AG10803 (cell line): ENCODE measurements around the gene SCN11A.
"Not testable (repeated sequence)": the region's sequence is repeated elsewhere in the genome, so short reads cannot be mapped to it uniquely, and the experiment has no call there.

ENCODE experiments used
- DNase-seq: peaks from one replicate; pipeline ENCODE4 v3.0.0; 2010; ENCODE audit warnings: low read depth
- H3K4me3 ChIP-seq: 2 replicates; pipeline ENCODE4 v1.5.1; 2011; ENCODE audit warnings: mild to moderate bottlenecking, low read length, control low read depth
- TF ChIP-seq, protein P1 (sequence below): conservative IDR thresholded peaks from 2 replicates; pipeline ENCODE4 v1.5.1; 2011; ENCODE audit warnings: mild to moderate bottlenecking, low read length, control low read depth, inconsistent platforms

Gene SCN11A

GRCh38 chr3:39065197-39065596 is 13.5 kb upstream of the SCN11A start:
- DNase-seq: peak; percentile 57
- no peak overlapping the region for H3K4me3 ChIP-seq
- TF ChIP-seq, protein P1, sequence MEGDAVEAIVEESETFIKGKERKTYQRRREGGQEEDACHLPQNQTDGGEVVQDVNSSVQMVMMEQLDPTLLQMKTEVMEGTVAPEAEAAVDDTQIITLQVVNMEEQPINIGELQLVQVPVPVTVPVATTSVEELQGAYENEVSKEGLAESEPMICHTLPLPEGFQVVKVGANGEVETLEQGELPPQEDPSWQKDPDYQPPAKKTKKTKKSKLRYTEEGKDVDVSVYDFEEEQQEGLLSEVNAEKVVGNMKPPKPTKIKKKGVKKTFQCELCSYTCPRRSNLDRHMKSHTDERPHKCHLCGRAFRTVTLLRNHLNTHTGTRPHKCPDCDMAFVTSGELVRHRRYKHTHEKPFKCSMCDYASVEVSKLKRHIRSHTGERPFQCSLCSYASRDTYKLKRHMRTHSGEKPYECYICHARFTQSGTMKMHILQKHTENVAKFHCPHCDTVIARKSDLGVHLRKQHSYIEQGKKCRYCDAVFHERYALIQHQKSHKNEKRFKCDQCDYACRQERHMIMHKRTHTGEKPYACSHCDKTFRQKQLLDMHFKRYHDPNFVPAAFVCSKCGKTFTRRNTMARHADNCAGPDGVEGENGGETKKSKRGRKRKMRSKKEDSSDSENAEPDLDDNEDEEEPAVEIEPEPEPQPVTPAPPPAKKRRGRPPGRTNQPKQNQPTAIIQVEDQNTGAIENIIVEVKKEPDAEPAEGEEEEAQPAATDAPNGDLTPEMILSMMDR: peak; percentile 64

DNA sequence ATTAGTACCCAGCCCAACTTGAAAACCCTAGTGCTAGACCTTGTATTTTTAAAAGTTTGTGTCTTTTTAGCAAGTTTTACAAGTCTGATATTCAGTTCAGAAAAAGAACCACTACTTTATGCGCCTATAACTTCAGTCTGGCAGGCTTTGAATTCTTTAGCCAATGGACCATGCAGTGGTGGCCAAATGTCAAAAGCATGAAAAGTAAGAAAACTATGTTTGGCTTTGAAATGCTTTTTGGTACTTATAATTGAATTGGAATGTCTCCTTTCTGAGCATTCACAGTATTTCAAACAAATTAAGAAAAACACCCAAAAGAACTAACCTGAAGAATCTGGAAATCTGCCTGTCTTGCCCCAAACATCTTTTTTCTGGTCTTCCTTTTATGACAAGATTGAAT is 12.9 kb upstream of the SCN11A start:
- no peak overlapping the region for H3K4me3 ChIP-seq
- DNase-seq: peak; percentile 79
- TF ChIP-seq, protein P1: no peak

DNA sequence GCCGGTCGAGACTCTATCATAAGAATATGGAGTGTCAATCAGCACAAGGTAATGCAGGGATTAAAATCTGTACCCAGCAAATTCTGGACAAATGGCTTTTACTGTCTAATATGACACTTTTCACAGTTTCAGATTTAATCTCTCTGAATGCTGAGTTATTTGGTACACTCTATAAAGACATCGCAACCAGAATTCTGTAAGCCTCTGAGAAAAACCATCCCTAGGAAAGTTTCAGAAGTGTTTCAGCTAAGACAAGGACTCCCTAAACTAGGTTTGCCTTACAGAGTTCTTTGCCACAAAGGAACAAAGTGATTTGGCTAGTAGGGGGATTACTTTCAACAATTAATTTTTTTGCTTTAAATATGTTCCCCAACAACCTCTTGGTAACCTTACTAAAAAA is 11.4 kb upstream of the SCN11A start:
- H3K4me3 ChIP-seq: no peak overlapping the region
- TF ChIP-seq, protein P1: no peak
- no peak for DNase-seq

GRCh38 chr3:39062180-39062579 is 10.4 kb upstream of the SCN11A start:
- no peak for DNase-seq
- TF ChIP-seq, protein P1: no peak

GRCh38 chr3:39061228-39061627 is 9.5 kb upstream of the SCN11A start:
- H3K4me3 ChIP-seq, DNase-seq: not testable (repeated sequence)

More at GRCh38 chr3:39062180-39062579, 10.4 kb upstream of the SCN11A start:
- H3K4me3 ChIP-seq: no peak overlapping the region

GRCh38 chr3:39056151-39056550 is 4.4 kb upstream of the SCN11A start:
- no peak overlapping the region for H3K4me3 ChIP-seq
- TF ChIP-seq, protein P1: no peak
- no peak for DNase-seq

DNA sequence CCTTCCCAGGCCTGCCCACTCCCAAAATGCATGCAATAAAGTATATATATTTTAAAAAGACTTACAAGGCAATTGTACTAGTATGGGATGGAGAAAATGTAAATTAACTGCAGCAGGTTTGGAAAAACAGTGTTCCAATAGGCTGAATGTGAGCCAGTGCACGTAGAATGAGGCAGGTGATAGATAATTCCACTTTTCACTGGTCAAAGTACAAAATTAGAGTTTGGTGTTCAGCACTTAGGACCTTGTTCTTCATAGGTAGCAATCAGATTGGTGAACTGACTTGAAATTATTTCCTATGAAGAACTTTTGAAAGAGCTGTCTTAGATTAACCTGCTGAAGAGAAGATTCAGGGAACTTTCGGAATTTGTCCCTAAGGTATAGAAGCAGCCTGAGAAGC is 2.0 kb upstream of the SCN11A start:
- no peak for DNase-seq
- no peak overlapping the region for H3K4me3 ChIP-seq
- TF ChIP-seq, protein P1: no peak

GRCh38 chr3:39052583-39052982 is 839 bp upstream of the SCN11A start:
- no peak for DNase-seq
- TF ChIP-seq, protein P1: no peak
- peak overlapping the region; percentile 77 for H3K4me3 ChIP-seq
